ENCODE measurements around the gene MLANA. TPM values are rescaled to one million over a fixed set of nuclear protein-coding genes. Genes with fewer than 3 reads are reported as not detected.

The MLANA gene
- total and polyA plus RNA-seq, 10 of the 15 experiments (the other 5 are each of a cell fraction or from before 2014, with no cell fraction given) = 0.11 to 0.26 (median 0.13) TPM; not detected in 6

DNA sequence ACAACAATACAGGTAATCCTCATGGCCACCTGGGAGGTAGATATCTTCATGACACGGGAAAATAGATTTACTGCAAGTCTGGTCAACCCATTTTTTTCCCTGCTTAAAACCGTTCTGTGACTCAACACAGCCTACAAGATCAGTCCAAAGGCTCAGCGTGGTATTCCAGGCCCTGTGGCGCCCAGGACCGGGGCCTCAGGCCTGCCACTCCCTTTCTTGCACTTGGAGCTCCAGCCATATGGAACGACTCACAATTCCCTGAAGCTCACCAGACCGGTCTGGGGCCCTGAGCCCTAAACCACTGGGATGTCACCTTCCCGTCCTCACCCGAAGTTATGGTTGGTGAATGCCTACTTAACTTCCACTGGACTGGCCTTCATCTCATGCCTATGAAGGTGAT lies 6.5 kb upstream of the MLANA start:
- no peaks in the 10 kb centered on the region for H3K4me1 ChIP-seq (ENCODE audit: control insufficient read depth, insufficient read depth, low read length)
- no peak overlapping the region for H2AFZ ChIP-seq (ENCODE audit: control insufficient read depth, low read depth, low read length)
- no peak overlapping the region for H3K4me2 ChIP-seq (ENCODE audit: control insufficient read depth, insufficient read depth)
- 57% methylated on average over 9 of the region's 9 CpGs for WGBS (ENCODE audit: insufficient coverage, insufficient replicate concordance, low lambda C conversion rate, missing lambda C conversion rate)
- H3K27me3 ChIP-seq (replicated peaks in 1 of 2; ENCODE audit: control insufficient read depth in 2 of 2, insufficient read depth in 2 of 2, low read length in 1 of 2) = no peaks in the 10 kb centered on the region
- no peak overlapping the region for H3K4me3 ChIP-seq
- no peaks in the 10 kb centered on the region for H3K79me2 ChIP-seq (ENCODE audit: control insufficient read depth, insufficient read depth, low read length)
- no peak for ATAC-seq
- RAD21 ChIA-PET (ENCODE audit: unreplicated experiment) = interaction anchor here (0.7 to 6.2 kb wide), 6 partner anchors 32 to 276 kb away, joined by 3 to 121 read pairs (median 16); partner anchors contain the start of gene ERMP1
- SMC1A ChIA-PET (ENCODE audit: uncharacterized antibody, unreplicated experiment) = interaction anchor here (1.4 to 6.5 kb wide), 12 partner anchors 12 to 422 kb away, joined by 3 to 174 read pairs (median 8); partner anchors contain the start of gene ERMP1
- no peak for DNase-seq (ENCODE audit: low read depth, low spot score)
- no peak for TF ChIP-seq GATAD2B (conservative IDR thresholded peaks at IDR 0.05; ENCODE audit: low read depth)
- H3K27ac ChIP-seq (ENCODE audit: control insufficient read depth, insufficient read depth) = no peak overlapping the region
- in situ Hi-C loops (cut with MboI) (loop anchor here (25.0 kb wide), 2 partner anchors 428 to 1903 kb away; partner anchors contain the start of gene DMAC1), intact Hi-C loops (cut with micrococcal nuclease; ENCODE audit: unreplicated experiment) (no loop called here)
- POLR2A ChIA-PET = interaction anchor here (1.0 kb wide), 1 partner anchor 86 kb away, joined by 3 read pairs; no protein-coding TSS in a partner anchor
- H4K20me1 ChIP-seq (ENCODE audit: control insufficient read depth, insufficient read depth) = no peaks in the 10 kb centered on the region
- no peaks in the 10 kb centered on the region for H3K9me3 ChIP-seq (replicated peaks; ENCODE audit: control insufficient read depth, insufficient read depth, low read length)
- no TSS peak for BruUV-seq (replicated peaks)
- no peaks in the 10 kb centered on the region for H3K36me3 ChIP-seq (ENCODE audit: control insufficient read depth in 2 of 2, insufficient read depth in 2 of 2, low read length in 1 of 2)
- CTCF ChIA-PET = interaction anchor here (1.2 to 8.0 kb wide), 10 partner anchors 8 to 685 kb away, joined by 3 to 288 read pairs (median 12); partner anchors contain the start of gene ERMP1
- FAIRE-seq = no peak
- no peak overlapping the region for H3K9ac ChIP-seq (ENCODE audit: control insufficient read depth, insufficient read depth, low read length)

DNA sequence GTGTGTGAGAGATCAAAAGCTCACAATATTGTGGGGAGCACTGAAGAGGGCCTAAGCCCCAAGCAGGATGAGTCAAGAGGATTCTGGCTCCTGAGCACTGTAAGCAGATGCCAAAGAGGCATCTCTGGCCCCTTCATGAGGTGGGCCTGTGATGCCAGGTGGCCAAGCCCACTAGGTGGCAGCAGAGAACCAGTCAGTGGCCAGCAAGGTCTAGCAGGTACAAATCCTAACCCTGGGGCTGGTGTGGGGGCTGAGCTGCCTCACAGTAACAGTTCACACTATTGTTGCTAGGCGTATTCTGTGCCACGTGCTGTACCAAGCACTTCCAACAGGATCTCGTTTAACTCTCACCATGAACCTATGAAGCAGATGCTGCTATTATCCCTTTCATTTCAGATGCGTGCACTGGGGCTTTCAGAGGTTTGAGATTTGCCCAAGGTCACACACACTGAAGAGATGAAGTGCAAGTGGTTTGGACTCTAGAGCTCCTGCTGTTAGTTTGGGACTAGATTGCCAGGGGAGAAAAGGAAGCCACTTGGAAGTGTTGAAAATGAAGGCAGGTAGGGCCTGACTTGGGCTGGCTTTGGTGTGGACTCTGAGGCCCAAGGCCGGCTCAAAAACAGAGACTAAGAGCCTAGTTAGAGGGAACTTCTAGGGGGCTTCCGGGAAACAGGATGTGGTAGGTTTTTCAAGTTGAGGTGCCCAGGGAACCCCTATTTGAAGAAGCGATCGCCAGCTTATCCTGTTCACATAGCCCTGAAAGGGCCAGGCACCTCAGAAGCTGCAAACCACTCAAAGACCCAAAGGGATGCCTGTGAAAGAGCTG lies 4.4 kb upstream of the MLANA start:
- POLR2A ChIA-PET = interaction anchor here (0.5 to 2.0 kb wide), 7 partner anchors 14 to 420 kb away, joined by 3 to 6 read pairs (median 3); no protein-coding TSS in a partner anchor
- CTCF ChIA-PET = interaction anchor here (0.5 to 8.0 kb wide), 72 partner anchors 9 to 683 kb away, joined by 3 to 288 read pairs (median 4); partner anchors contain the start of genes ERMP1 and RANBP6
- H3K4me2 ChIP-seq (ENCODE audit: control insufficient read depth, insufficient read depth) = no peak overlapping the region
- TF ChIP-seq SKIL (IDR thresholded peaks at IDR 0.05; ENCODE audit: low read depth, poor library complexity, severe bottlenecking) = peak; percentile 44
- TF ChIP-seq, protein P1, sequence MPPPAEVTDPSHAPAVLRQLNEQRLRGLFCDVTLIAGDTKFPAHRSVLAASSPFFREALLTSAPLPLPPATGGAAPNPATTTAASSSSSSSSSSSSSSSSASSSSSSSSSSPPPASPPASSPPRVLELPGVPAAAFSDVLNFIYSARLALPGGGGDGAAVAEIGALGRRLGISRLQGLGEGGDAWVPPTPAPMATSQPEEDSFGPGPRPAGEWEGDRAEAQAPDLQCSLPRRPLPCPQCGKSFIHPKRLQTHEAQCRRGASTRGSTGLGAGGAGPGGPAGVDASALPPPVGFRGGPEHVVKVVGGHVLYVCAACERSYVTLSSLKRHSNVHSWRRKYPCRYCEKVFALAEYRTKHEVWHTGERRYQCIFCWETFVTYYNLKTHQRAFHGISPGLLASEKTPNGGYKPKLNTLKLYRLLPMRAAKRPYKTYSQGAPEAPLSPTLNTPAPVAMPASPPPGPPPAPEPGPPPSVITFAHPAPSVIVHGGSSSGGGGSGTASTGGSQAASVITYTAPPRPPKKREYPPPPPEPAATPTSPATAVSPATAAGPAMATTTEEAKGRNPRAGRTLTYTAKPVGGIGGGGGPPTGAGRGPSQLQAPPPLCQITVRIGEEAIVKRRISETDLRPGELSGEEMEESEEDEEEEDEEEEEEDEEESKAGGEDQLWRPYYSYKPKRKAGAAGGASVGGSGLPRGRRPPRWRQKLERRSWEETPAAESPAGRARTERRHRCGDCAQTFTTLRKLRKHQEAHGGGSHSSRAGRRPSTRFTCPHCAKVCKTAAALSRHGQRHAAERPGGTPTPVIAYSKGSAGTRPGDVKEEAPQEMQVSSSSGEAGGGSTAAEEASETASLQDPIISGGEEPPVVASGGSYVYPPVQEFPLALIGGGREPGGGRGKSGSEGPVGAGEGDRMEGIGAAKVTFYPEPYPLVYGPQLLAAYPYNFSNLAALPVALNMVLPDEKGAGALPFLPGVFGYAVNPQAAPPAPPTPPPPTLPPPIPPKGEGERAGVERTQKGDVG (CRISPR knock-in tag; IDR thresholded peaks at IDR 0.05) = no peak
- 0 out of 2 replicates have a peak, but pooled peaks have one; percentile 37 for TF ChIP-seq TCF12 (IDR thresholded peaks at IDR 0.05; ENCODE audit: low read depth, low read length)

More for the DNA sequence above, 4.4 kb upstream of the MLANA start:
- intact Hi-C loops (cut with micrococcal nuclease; ENCODE audit: unreplicated experiment) (loop anchor here (1.0 kb wide), 3 partner anchors 90 to 420 kb away; no protein-coding TSS in a partner anchor), in situ Hi-C loops (cut with MboI) (loop anchor here (5.0 to 25.0 kb wide), 3 partner anchors 161 to 1901 kb away; partner anchors contain the start of gene DMAC1)
- ChIA-PET SMC1A (ENCODE audit: uncharacterized antibody, unreplicated experiment) (interaction anchor here (0.7 to 6.5 kb wide), 62 partner anchors 8 to 465 kb away, joined by 3 to 174 read pairs (median 6); partner anchors contain the start of genes ERMP1 and RANBP6), RAD21 (ENCODE audit: unreplicated experiment) (interaction anchor here (0.6 to 6.2 kb wide), 41 partner anchors 9 to 420 kb away, joined by 3 to 121 read pairs (median 6); partner anchors contain the start of genes ERMP1 and RANBP6)
- FAIRE-seq (peak; percentile 92), ATAC-seq (peak; percentile 100), DNase-seq (ENCODE audit: low read depth, low spot score) (peak; percentile 40)
- peak overlapping the region; percentile 22; the same call in 1 of the 2 replicates for H2AFZ ChIP-seq (ENCODE audit: control insufficient read depth, low read depth, low read length)
- no peak overlapping the region for H3K4me3 ChIP-seq
- H3K27ac ChIP-seq (ENCODE audit: control insufficient read depth, insufficient read depth) = no peak overlapping the region
- no peaks in the 10 kb centered on the region for H3K27me3 ChIP-seq (replicated peaks in 1 of 2; ENCODE audit: control insufficient read depth in 2 of 2, insufficient read depth in 2 of 2, low read length in 1 of 2)
- 38% methylated on average over 8 of the region's 8 CpGs for WGBS (ENCODE audit: insufficient coverage, insufficient replicate concordance, low lambda C conversion rate, missing lambda C conversion rate)
- no TSS peak for BruUV-seq (replicated peaks)
- no peaks in the 10 kb centered on the region for H3K9me3 ChIP-seq (replicated peaks; ENCODE audit: control insufficient read depth, insufficient read depth, low read length)
- H3K9ac ChIP-seq (ENCODE audit: control insufficient read depth, insufficient read depth, low read length) = no peak overlapping the region
- no peaks in the 10 kb centered on the region for H4K20me1 ChIP-seq (ENCODE audit: control insufficient read depth, insufficient read depth)
- no peaks in the 10 kb centered on the region for H3K79me2 ChIP-seq (ENCODE audit: control insufficient read depth, insufficient read depth, low read length)
- H3K4me1 ChIP-seq (ENCODE audit: control insufficient read depth, insufficient read depth, low read length) = no peaks in the 10 kb centered on the region
- H3K36me3 ChIP-seq (ENCODE audit: control insufficient read depth in 2 of 2, insufficient read depth in 2 of 2, low read length in 1 of 2) = no peaks in the 10 kb centered on the region
